RPMI8226 (cell line): ENCODE results near the gene CNN2.

Source experiments
- DNase-seq: peaks from one replicate; pipeline ENCODE4 v3.0.0-alpha.2; 2015

The CNN2 gene

DNA sequence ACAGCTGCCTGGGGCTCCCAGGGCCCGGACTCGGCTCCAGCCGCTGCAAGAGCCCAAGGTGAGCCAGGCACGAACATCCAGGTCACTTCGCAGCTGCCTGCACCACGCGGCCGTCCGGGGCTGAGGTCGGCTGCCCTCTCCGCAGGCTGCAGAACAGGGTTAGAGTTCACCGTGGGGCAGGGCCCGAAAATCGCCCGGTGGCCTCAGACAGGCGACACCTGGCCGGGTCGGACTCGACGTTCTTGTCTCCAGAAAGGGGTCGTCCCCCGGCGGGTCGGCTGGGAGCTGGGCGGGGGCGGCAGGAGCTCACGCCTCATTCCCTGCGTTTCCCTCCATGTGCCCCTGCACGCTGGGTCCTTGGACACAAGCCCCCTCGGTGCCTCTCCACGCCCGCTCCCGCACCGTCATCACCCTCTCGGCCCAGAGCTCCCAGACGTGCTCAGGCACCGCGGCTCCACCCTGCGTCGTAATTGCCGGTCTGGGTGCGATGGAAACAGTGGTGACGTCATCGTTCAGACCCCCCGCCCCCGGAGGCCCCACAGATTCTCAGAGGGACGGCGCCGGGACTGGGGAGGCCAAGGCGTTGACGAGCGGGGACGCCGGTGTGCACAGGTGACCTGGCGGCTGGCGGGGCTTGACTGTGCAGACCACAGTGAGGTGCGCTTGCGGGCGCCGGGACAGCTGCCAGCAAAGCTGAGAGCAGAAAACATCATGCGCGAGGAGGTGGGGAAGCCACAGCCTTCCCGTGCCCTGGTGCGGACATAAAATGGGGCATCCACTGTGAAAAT is 30.2 kb upstream of the CNN2 start:
- peak; percentile 93 for DNase-seq

DNA sequence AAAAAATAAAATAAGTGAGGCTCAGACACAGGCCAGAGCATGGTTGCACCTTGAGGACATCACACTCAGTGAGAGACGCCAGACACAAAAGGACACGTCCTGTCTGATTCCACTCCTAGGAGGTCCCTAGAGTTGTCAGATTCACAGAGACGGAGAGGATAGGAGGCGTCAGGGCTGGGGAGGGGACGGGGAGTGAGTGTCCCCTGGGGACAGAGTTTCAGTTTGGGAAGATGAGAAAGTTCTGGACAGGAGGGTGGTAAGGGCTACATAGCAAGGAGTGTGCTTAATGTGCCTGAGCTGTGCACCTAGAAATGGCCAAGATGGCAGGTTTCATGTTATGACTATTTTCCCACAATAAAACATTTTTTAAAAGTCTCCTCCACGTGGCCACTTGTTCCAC is 28.3 kb upstream of the CNN2 start:
- no peak for DNase-seq

DNA sequence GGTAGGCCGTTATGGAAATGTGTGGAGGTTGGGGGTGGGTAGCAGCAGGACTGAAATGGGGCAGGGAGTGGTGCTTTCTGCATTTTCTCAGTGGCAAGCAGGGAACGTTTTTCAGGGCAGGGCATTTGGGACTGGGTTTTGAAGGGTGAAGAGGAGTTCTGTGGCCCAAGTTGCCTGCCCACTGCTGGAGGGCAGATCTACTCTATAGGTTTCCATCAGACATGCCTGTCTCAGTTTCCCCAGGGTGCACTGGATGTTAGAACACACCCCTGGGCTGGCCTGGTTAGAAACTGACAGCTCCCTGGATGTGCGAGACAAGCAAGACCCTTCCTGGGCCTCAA is 27.1 kb upstream of the CNN2 start:
- DNase-seq, result no peak

DNA sequence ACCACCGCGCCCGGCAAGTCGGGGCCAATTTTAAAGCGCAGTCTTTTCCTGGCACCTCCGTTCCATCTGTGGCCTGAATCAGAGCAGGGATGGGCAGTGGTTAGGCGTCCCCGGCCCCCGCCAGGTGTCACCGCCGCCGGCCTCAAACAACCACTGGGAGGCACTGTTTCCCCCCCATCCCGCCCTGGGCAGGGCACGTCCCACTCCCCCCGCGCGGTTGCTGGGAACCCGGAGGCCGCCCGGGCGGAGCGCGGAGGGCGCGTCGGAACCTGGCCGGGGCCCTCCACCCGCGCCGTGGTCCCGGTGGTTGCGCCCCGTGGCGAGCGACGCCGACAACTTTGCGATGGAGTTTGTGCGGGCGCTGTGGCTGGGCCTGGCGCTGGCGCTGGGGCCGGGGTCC is 26.3 kb upstream of the CNN2 start, which contains the start of gene GRIN3B:
TSS of gene GRIN3B (plus strand) at position 325 of the 400 bp plus-strand sequence. CDS start at position 344, 19 bp downstream.
- DNase-seq, result peak; percentile 81

DNA sequence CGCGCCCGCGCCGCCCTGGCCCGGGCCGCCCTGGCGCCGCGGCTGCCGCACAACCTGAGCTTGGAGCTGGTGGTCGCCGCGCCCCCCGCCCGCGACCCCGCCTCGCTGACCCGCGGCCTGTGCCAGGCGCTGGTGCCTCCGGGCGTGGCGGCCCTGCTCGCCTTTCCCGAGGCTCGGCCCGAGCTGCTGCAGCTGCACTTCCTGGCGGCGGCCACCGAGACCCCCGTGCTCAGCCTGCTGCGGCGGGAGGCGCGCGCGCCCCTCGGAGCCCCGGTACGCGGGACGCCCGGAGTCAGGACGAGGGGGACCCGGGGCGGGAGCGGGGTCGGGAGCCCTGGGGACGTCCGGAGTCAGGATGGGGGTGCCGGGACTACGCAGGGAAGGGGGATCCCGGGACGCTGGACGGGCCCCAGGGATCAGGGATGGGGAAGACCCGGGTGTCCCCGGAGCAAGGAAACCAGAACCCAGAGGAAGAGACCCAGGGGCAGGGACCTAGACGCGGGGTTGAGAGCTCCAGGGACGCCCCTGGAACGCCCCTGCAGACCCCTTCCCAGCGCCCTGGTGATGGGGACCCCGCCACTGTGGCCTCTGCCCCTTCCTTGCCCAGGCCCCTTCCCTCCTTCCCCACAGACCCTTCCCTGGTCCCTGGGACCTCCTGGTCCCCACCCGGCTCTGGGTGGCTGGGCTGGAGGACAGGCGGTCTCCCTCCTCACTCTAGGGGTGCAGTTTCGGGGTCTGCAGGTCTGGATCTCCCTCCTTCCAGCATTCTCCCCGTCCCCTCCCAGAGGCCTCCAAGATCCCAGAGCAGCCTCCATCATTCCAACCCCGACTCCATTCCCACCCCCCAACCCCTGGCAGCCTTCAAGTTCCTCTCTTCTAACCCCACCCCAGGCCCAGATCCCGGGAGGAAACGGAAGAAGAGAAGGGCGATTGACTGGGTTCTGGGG is 25.5 kb upstream of the CNN2 start:
- DNase-seq, result no peak

DNA sequence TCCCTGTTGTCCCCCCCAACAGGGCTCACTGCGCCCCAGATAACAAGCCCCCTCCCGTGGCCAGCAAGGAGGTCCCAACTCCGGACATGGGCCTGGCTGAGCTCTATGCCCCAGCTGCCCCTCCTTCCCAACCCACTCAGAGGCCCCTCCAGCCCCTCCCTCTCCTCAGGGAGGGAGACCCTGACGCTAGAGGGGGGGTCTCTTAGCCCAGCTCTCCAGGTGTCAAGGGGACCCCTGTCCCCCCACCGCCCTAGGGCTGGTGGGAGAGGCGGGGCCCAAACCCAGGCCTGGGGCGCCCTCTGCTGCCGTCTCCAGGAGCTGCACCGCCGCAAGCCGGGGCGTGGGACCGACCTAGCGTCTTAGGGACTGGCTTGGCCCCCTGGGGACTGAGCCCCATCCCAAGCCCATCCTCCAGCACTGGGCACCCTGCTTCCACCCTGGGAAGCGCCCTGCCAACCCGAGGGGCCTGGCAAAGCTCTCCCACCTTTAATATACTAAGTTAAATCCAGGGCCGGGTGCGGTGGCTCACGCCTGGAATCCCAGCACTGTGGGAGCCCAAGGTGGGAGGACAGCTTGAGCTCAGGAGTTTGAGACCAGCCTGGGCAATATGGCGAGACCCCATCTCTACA is 24.8 kb upstream of the CNN2 start:
- peak; percentile 64 for DNase-seq

DNA sequence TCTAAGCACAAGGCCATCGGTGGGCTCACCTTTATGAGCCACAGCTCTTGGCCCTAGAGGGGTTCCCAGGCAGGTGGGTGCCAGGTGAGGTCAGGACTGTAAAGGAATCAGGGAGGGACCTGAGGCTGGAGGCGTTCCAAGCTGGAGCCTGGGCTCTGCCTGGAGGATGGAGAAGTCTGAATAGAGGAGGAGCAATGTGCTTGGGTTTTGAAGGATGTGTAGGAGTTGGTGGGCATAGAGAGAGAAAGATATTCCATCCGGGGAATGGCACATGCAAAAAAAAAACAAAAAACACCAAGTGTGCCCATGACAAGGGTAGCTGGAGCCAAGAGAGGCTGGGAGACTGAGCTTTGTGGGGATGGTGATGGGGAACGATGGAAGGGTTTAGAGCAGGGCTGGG is 23.8 kb upstream of the CNN2 start:
- no peak for DNase-seq

DNA sequence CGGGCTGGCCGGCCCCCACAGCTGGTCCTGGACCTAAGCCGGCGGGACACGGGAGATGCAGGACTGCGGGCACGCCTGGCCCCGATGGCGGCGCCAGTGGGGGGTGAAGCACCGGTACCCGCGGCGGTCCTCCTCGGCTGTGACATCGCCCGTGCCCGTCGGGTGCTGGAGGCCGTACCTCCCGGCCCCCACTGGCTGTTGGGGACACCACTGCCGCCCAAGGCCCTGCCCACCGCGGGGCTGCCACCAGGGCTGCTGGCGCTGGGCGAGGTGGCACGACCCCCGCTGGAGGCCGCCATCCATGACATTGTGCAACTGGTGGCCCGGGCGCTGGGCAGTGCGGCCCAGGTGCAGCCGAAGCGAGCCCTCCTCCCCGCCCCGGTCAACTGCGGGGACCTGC is 23.1 kb upstream of the CNN2 start:
- no peak for DNase-seq

DNA sequence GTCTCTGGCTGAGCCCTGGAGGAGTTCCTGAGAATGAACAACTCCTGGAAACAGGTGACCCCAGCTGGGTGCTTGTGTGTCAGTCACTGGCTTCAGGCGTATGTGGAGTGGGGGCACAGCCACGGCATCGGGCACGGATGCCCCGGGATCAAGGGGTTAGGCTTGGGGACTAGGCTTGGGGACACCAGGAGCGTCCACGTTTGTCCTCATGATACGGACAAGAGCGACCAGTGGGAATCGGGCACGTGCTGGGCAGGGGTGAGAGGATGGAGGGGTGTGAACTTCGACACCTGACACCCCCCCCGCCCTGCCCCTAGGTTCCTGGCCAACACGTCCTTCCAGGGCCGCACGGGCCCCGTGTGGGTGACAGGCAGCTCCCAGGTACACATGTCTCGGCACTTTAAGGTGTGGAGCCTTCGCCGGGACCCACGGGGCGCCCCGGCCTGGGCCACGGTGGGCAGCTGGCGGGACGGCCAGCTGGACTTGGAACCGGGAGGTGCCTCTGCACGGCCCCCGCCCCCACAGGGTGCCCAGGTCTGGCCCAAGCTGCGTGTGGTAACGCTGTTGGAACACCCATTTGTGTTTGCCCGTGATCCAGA is 22.1 kb upstream of the CNN2 start:
- DNase-seq, result no peak

DNA sequence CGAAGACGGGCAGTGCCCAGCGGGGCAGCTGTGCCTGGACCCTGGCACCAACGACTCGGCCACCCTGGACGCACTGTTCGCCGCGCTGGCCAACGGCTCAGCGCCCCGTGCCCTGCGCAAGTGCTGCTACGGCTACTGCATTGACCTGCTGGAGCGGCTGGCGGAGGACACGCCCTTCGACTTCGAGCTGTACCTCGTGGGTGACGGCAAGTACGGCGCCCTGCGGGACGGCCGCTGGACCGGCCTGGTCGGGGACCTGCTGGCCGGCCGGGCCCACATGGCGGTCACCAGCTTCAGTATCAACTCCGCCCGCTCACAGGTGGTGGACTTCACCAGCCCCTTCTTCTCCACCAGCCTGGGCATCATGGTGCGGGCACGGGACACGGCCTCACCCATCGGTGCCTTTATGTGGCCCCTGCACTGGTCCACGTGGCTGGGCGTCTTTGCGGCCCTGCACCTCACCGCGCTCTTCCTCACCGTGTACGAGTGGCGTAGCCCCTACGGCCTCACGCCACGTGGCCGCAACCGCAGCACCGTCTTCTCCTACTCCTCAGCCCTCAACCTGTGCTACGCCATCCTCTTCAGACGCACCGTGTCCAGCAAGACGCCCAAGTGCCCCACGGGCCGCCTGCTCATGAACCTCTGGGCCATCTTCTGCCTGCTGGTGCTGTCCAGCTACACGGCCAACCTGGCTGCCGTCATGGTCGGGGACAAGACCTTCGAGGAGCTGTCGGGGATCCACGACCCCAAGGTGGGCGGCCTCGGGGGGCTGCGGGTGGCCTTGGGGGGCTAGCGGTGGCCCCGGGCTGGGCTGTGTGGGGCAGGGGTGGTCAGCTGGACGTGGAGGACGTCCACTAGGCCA is 21.4 kb upstream of the CNN2 start:
- DNase-seq, result no peak

DNA sequence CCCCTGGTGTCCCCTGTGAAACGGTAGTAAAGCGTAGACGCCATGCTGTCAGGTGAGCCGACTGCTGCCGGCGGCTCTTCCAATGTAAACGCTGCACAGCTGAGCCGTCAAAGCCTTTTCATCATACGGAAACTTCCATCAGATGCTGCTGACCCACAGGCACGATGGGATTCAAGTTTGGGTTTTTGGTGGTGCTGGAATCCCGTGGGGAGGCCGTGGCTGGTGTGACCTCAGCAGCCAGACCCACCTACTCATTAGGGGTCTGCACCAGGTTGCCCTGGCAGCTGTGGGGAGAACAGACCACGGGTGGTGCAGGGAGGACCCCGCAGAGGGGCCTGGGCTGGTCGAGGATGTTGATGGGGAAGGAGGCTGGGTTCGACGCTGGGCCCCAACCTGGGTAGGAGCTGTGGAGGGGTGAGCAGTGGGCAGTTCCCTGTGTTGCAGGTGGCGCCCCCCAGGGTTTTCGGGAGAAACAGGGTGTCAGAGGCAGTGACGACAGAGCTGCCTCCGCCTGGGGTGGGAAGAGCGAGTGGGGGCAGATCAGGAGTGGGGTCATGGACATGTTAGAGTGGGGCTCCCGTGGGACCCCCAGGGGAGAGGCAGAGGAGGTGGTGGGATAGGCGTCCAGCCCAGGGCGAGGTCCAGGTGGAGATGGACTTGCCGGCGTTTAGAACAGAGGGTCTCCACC is 19.6 kb upstream of the CNN2 start:
- DNase-seq, result no peak

DNA sequence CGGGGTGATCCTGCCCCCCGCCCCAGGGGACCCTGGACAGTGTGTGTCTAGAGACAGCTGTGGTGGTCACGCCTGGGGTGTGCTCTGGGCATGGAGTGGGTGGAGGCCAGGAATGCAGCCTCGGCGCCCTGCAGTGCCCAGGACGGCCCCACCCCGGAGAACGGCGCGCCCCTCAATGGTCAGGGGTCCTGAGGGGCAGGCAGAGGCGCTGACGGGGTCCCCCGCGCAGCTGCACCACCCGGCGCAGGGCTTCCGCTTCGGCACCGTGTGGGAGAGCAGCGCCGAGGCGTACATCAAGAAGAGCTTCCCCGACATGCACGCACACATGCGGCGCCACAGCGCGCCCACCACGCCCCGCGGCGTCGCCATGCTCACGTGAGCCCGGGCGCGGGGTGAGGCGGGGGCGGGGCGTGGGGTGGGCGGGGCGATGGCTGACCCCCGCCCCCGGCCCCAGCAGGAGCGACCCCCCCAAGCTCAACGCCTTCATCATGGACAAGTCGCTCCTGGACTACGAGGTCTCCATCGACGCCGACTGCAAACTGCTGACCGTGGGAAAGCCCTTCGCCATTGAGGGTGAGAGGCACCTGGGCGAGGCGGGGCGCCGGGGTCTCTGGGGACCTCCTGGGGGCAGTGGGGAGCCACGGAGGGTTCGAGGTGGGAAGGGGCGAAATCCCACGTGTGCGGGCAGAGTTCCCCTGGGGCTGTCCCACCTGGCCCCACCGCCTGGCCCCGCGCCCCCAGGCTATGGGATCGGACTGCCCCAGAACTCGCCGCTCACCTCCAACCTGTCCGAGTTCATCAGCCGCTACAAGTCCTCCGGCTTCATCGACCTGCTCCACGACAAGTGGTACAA is 18.8 kb upstream of the CNN2 start:
- no peak for DNase-seq

DNA sequence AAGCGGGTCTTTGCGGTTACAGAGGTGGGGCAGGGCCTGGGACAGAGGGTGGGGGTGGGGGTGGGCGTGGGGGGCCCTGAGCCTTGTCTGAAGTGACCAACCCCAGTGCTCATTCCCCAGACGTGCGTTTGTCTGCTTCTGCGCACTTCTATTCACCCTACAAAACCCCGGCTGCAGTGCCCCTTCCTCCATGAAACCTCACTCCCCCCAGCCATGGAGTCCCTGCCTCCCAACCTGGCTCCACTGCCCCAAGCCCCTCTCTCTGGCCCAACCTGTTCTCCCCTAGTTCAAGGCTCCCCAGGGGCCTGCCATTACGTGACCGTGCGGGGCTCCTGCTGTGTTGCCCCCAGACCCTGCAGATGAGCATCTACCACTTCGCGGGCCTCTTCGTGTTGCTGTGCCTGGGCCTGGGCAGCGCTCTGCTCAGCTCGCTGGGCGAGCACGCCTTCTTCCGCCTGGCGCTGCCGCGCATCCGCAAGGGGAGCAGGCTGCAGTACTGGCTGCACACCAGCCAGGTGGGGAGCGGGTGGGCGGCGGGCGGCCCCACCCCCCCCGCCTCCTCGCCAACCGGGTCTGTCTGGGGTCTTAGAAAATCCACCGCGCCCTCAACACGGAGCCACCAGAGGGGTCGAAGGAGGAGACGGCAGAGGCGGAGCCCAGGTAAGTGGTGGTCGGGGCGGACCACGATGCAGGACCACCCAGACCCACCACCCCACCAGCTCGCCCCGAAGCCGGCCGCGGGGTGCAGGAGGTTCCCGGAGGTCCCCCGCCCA is 18.0 kb upstream of the CNN2 start:
- no peak for DNase-seq

DNA sequence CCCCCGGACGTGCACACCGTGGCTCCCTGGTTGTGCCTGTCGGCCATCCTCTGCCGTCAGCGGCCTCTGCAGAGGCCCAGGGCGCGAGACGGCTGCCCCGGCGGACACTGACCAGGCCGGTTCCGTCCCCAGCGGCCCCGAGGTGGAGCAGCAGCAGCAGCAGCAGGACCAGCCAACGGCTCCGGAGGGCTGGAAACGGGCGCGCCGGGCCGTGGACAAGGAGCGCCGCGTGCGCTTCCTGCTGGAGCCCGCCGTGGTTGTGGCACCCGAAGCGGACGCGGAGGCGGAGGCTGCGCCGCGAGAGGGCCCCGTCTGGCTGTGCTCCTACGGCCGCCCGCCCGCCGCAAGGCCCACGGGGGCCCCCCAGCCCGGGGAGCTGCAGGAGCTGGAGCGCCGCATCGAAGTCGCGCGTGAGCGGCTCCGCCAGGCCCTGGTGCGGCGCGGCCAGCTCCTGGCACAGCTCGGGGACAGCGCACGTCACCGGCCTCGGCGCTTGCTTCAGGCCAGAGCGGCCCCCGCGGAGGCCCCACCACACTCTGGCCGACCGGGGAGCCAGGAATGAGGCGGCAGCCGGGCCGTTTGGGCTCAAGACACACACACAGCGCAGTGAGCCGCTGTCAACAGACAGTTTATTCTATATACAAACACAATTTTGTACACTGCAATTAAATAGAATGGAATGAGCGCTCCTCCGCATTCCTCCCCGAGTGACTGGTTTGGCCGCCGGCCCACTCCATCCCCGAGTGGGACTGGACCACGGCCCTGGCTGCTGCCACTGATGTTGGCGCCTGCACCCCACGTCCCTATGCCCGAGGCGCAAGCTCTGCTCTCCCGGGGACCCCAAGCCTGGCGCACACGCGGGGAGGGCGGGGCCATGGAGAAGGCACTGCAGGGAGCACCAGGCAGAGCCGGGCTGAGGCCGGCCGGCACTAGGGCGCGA is 17.1 kb upstream of the CNN2 start:
- no peak for DNase-seq

DNA sequence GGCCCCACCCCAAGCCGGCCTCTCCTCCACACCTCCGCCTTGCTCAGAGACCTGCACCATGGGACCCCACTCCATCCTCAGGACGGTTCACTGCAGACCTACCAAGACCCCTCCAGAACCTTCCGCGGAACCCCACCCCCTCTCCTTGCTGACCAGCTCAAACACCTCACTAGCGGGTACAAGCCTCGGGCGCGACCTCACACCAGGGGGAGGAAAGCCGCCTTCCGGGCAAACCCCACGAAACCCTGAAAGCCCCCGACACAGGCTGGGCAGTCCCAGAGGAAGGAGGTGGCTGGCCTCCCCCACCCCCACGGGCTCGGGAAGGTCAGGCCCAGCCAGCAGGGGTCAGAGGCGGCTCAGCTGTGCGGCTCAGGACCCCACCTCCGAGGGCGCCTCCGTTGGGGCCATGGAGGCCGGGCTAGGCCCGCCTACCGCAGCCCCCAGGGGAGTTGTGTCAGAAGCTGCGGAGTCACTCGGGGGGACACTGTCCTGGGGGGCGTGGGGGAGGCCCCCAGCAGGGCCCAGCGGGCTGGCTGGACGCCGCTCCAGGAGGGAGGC is 16.3 kb upstream of the CNN2 start:
- no peak for DNase-seq

DNA sequence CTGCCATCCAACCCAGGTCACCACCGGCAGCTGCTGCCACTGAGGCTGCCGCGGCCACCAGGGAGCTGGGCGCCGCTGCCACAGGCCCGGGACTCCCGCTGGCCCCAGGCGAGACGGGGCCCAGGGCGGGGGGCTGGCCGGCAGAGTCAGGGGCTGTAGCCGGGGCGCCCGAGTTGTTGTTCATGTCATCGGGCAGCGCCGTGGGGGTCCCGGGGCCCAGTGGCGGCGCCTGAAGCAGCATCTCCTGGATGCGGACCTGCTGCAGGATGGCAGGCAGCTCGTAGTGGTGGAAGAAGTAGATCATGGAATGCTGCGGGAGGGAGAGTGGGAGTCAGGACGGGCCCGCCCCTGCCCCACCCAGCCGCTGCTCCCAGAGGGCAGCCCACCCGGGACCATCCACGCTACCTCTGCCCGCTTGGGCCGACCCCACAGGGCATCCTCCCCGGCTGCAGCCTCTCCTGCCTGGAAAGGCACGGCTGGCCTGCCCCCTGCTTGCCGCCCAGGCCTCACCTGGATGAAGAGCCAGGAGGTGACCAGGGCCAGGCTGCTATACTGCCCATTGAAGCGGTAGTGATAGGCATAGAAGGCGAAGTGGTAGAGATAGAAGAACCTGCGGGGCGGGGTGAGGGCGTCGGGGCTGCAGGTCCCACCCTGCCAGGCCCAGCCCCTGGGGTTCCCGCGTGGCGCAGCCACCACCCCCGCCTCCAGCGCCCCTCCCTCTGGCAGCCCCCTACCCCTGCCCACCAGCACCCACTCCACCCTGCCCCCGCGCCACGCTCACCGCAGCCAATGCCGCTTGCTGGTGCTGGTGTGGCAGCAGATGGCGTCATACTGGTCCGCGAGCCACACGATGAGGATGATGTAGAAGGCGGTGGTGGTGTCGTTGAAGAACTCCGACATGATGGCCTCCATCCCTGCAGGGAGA is 15.6 kb upstream of the CNN2 start:
- DNase-seq, result no peak

DNA sequence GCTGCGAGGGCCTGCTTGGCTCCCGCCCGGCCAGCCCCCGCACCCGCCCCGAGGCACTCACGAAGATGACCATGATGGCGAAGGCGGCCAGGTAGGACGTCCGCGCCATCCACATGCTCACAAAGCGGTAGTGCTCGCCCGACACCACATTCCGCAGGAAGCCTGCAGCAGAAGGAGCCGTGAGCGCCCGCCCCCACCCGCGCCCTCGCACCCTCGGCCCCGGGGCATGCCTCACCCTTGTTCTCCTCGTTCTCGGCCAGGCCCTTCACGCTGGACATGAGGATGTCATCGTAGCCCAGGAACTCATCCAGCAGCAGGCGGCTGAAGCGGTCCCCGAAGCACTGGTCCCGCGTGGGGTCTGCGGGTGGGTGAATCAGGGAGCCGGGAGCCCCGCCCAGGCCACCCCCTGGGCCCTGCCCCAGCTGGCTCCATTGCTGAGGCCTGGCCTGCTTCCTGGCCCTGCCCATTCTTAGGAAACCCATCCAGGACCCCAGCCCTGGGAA is 14.5 kb upstream of the CNN2 start:
- DNase-seq, result no peak
